Measurements from ENCODE around the gene H19. TPM values are rescaled to one million over a fixed set of nuclear protein-coding genes. Genes with fewer than 3 reads are reported as not detected.

Gene H19
- total RNA-seq, 1 donor from 2014 or later: 656 TPM

DNA sequence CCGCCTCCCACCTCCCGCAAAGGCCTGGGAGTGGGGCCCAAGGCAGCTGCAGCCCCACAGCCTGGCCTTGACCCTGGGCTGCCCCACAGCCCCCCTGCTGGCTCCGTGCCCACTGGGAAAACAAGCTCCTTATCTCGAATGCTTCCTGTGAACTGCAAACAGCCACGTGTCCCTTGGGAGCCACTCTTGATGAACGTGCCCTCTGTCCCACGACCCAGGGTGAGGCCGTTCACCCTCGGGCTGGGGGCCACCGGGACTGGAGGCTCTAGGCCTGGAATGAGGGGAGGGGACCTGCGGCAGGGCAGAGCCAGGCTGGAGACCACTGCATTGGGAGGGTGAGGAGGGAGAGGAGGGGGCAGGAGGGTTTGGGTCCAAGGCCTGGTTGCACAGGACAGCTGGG lies 9.5 kb downstream of the H19 start:
- DNase-seq (ENCODE audit: low spot score): no peak
- intact Hi-C loops (cut with DNase I): no loop called here

GRCh38 chr11:1987024-1987423 lies 10.6 kb downstream of the H19 start:
- DNase-seq (ENCODE audit: low spot score): no peak
- intact Hi-C loops (cut with DNase I): no loop called here

GRCh38 chr11:1983601-1983961 lies 14.1 kb downstream of the H19 start:
- intact Hi-C loops (cut with DNase I): no loop called here
- DNase-seq (ENCODE audit: low spot score): no peak

DNA sequence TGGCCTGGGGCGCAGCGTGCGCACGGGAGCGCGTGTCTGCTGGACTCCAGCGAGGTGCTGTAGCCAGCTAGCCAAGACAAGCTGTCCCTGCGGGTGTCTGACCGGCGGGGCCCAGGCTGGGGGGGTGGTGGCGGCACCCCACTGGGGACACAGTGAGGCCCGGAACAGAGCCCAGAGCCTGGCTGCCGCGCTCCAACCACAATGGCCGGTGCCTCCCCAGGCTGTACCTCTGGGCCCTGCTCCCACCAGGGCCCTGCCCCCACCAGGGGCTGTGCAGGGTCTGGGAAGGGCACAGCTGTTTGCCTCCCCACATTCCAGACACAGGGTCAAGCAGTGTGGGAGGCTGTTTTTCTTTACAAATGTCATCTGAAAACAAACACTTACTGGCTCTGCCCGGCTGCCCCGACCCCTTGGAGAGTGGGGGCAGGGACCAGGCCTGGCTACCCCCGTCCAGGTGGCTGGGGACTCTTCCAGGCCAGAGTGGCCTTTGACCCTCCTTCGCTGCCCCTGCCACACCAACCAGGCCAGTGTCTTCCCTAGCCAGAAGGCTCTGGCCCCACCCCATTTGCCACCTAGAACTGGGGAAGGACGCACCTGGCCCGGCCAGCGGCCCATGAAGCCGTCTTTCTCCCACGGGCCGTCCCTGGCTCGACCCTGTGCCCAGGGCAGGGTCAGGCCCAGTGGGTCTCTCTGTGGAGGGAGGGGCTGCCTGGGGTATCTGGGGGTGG lies 14.6 kb downstream of the H19 start:
- intact Hi-C loops (cut with DNase I): no loop called here
- no peak for DNase-seq (ENCODE audit: low spot score)

DNA sequence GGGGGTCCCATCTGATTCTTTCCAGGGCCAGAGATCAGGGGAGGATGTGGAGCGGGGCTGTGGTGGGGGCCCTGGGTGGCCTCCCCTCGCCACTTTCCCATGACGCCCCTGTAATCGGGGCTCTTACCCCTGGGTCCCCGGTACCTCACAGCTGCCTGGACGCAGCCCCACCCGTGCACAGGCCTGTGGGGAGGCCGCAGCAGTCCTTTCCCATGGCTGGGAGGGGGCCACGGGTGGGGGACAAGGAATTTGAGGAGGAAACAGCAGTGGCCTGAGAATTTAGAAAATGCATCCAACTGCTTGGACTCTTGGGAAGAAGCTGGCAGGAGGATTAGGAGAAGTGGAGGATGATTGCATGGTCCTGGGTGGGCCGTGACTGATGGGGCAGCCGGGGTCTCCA lies 18.0 kb downstream of the H19 start:
- DNase-seq (ENCODE audit: low spot score): no peak
- intact Hi-C loops (cut with DNase I): no loop called here

DNA sequence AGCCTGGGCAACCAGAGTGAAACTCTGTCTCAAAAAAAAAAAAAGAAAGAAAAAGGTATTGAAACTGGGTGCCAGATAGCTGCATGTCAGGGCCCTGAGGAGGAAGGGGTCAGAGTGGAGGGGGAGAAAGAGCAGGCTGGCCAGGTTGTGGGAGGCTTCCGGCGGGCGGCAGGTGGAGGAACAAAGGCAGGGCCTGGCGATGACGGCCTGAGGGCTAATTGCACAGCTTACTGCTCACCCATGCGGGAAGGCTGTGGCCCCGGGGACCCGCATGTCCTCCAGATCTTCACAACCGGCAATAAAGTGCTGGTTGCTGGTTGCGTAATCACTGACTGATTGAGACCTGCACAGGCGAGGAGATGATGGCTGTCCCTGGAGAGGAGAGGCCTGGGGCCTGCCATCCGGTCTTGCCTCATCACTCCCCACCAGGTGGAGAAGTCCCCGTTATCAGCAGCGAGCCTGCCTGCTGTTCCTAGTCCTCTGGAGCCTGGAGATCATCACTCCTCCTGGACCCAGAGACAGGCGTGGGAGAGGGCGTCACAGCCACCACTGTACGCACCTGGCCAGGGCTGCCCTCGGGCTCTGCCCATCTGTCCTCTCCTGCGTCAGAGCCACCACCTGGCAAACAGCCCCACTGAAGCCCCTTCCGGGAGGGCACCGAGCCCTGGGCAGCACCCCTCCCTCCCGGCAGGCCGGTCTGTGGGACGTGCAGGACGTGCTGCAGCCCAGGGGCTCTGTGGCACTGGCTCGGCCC lies 18.7 kb downstream of the H19 start:
- intact Hi-C loops (cut with DNase I): no loop called here
- no peak for DNase-seq (ENCODE audit: low spot score)

DNA sequence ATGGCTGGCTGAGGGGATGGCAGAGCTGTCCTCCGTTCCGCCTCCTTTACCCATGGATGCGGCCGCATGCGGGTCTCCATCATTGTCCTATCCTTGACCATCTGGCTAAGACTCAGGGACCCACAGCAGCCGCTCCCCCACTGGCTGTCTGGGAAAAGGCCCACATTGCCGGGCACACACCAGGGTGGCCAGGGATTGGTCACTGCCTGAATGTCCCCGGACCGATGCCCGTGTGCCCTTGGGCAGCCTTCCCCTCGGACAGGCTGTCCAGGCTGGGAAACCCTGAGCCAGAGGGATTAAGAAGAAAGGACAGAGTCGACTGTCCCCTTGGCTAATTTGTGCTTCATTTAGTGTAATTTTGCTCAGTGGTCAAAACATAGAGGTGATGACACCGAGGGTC lies 22.5 kb downstream of the H19 start:
- intact Hi-C loops (cut with DNase I): no loop called here
- no peak for DNase-seq (ENCODE audit: low spot score)

- intact Hi-C loops (cut with DNase I): no loop called here
- no peak for DNase-seq (ENCODE audit: low spot score)
Observed at GRCh38 chr11:1970956-1971355, 26.7 kb downstream of the H19 start.

GRCh38 chr11:1969776-1970175 lies 27.9 kb downstream of the H19 start:
- intact Hi-C loops (cut with DNase I): no loop called here
- no peak for DNase-seq (ENCODE audit: low spot score)

- DNase-seq (ENCODE audit: low spot score): no peak
- intact Hi-C loops (cut with DNase I): no loop called here
Observed at GRCh38 chr11:1969035-1969434, 28.6 kb downstream of the H19 start.

- intact Hi-C loops (cut with DNase I): no loop called here
- peak; percentile 63 for DNase-seq (ENCODE audit: low spot score)
Observed at GRCh38 chr11:1968454-1969002, 29.1 kb downstream of the H19 start.

DNA sequence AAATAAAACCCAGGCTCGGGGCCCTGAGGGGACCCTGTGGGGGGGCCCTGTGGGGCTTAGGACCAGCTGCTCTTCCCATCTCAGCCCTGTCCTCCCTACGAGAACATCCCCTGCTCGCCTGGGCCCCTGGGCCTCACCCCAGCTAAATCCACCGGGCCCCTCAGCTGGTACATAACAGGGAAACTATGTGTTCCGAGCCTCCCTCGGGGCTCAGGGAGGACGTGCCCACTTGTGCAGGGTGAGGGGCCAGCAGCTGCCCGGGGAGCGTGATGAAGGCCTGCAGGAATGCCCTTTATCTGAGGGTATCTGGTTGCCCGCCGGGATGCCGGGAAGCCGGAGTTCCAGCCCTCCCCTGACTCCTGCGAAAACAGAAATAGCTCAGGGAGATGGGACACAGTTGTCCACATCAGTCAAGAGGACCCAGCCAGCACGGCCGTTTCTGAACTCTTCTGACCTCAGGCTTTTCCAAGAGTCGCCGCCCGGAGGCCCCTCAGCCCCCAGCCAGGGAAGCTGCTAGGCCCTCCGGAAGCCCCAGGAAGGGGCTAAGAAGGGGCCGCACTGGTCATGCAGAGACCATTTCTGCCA lies 29.9 kb downstream of the H19 start:
- DNase-seq (ENCODE audit: low spot score): peak; percentile 64
- intact Hi-C loops (cut with DNase I): no loop called here

DNA sequence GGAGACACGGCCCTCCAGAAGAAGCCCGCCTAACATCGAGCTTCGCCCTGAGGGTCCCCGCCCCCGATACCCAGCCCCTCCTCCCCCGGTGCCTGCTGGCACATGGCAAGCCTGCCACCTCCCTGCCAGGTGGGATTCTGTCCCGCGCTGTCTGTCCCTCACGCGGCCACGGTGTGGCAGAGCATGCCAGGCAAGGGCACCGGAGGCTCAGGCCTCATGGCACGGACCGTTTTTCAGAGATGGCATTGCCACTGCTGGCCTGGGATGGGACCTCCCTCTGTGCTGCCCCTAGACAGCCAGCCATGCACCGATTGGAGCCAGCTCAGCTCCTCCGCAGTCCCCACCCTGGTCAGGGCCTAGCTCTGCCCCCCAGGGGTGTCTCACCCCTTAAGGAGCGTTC lies 31.1 kb downstream of the H19 start:
- intact Hi-C loops (cut with DNase I): no loop called here
- no peak for DNase-seq (ENCODE audit: low spot score)

GRCh38 chr11:1964955-1965354 lies 32.7 kb downstream of the H19 start:
- intact Hi-C loops (cut with DNase I): no loop called here
- no peak for DNase-seq (ENCODE audit: low spot score)

- no peak for DNase-seq (ENCODE audit: low spot score)
- intact Hi-C loops (cut with DNase I): no loop called here
Observed at GRCh38 chr11:1964348-1964747, 33.3 kb downstream of the H19 start.

DNA sequence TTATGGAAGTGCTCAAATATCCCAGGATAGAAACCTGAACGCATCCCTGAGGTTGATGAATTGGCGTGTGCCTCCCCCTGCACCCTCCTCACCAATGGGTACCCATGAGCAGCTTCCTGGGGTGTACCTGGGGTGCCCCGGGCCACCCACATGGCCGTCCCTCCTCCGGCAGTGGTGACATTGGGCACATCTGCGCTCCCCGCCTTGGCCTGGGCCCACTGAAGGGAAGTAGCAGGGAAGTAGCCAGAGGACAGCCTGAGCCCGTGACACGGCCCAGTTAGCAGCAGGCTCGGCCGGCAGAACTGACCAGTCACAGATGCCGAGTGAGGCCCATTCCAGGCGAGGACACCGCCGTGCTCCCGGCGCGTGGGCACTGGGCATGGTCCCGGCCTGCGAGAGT lies 33.8 kb downstream of the H19 start:
- intact Hi-C loops (cut with DNase I): no loop called here
- no peak for DNase-seq (ENCODE audit: low spot score)

GRCh38 chr11:1959786-1960185 lies 37.9 kb downstream of the H19 start:
- intact Hi-C loops (cut with DNase I): no loop called here
- peak; percentile 27 for DNase-seq (ENCODE audit: low spot score)

GRCh38 chr11:1958367-1958766 lies 39.3 kb downstream of the H19 start:
- intact Hi-C loops (cut with DNase I): no loop called here
- DNase-seq (ENCODE audit: low spot score): no peak

GRCh38 chr11:1953489-1954266 lies 44.0 kb downstream of the H19 start:
- intact Hi-C loops (cut with DNase I): no loop called here
- peak; percentile 74 for DNase-seq (ENCODE audit: low spot score)
